Measurements from ENCODE around the gene ANKRD44.

GRCh38 chr2:197201874-197202273 is 108.7 kb downstream of the ANKRD44 start:
- no peak for TF ChIP-seq EZH2 (IDR thresholded peaks at IDR 0.05; ENCODE audit: insufficient read depth, poor library complexity, severe bottlenecking)
- no peak for TF ChIP-seq EZH2phosphoT487 (IDR thresholded peaks at IDR 0.05; ENCODE audit: insufficient read depth, low read depth)
